ENCODE measurements around the gene MECP2.

The MECP2 gene

GRCh38 chrX:154059231-154059630, 38.3 kb downstream of the MECP2 start:
- no peak for DNase-seq

GRCh38 chrX:154058214-154058997, 39.1 kb downstream of the MECP2 start:
- DNase-seq = no peak

GRCh38 chrX:154057791-154058190, 39.7 kb downstream of the MECP2 start:
- no peak for DNase-seq

GRCh38 chrX:154056770-154057241, 40.7 kb downstream of the MECP2 start:
- DNase-seq = no peak

- peak; percentile 61 for DNase-seq
Observed at GRCh38 chrX:154051201-154051810, 46.2 kb downstream of the MECP2 start.

GRCh38 chrX:154050113-154050495, 47.4 kb downstream of the MECP2 start:
- DNase-seq = no peak

- no peak for DNase-seq
Observed at GRCh38 chrX:154049209-154050112, 48.1 kb downstream of the MECP2 start.

- no peak for DNase-seq
Observed at GRCh38 chrX:154048398-154048797, 49.1 kb downstream of the MECP2 start.

GRCh38 chrX:154046940-154047610, 50.4 kb downstream of the MECP2 start:
- no peak for DNase-seq

GRCh38 chrX:154046031-154046781, 51.3 kb downstream of the MECP2 start:
- peak; percentile 86 for DNase-seq

GRCh38 chrX:154044091-154044490, 53.4 kb downstream of the MECP2 start:
- DNase-seq = no peak

- DNase-seq = no peak
Observed at GRCh38 chrX:154043003-154043763, 54.3 kb downstream of the MECP2 start.

- no peak for DNase-seq
Observed at GRCh38 chrX:154040863-154041262, 56.7 kb downstream of the MECP2 start.

- no peak for DNase-seq
Observed at GRCh38 chrX:154040307-154040756, 57.2 kb downstream of the MECP2 start.

- no peak for DNase-seq
Observed at GRCh38 chrX:154039577-154039976, 57.9 kb downstream of the MECP2 start.

- no peak for DNase-seq
Observed at GRCh38 chrX:154038656-154039055, 58.9 kb downstream of the MECP2 start.

- DNase-seq = no peak
Observed at GRCh38 chrX:154037754-154038153, 59.8 kb downstream of the MECP2 start.

GRCh38 chrX:154036513-154036912, 61.0 kb downstream of the MECP2 start:
- DNase-seq = no peak

- no peak for DNase-seq
Observed at GRCh38 chrX:154033848-154034247, 63.7 kb downstream of the MECP2 start.

GRCh38 chrX:154032653-154033052, 64.9 kb downstream of the MECP2 start:
- DNase-seq = no peak

- no peak for DNase-seq
Observed at GRCh38 chrX:154032160-154032559, 65.4 kb downstream of the MECP2 start.

Data from NCI-H69 (cell line).